Stimulated activated CD4-positive, alpha-beta T cell treated with anti-CD3 and anti-CD28 coated beads, Interleukin-12 subunit alpha, Interleukin-12 subunit beta, amount 100 ng/mL, for 24 hours (primary cell): Measurements from ENCODE around the gene CLTC.
"Not testable (repeated sequence)": the region's sequence is repeated elsewhere in the genome, so short reads cannot be mapped to it uniquely, and the experiment has no call there.

Experiments used
- DNase-seq, 2 experiments: peaks; one replicate each; pipeline ENCODE4 v3.0.0-alpha.2; 2020; ENCODE audit warnings: low read depth in 2 of 2

The CLTC gene

GRCh38 chr17:59619298-59620063 is at the start of gene CLTC:
TSS of gene CLTC (plus strand) at chr17:59619895. CDS start at chr17:59620132, 237 bp downstream.
- DNase-seq, result peak; percentile 88 to 89

- DNase-seq, result no peak
Measured at GRCh38 chr17:59572301-59572924, 47.3 kb upstream of the CLTC start.

- DNase-seq, result not testable (repeated sequence)
Measured at GRCh38 chr17:59584168-59584567, 35.5 kb upstream of the CLTC start.

GRCh38 chr17:59600169-59600568 is 19.5 kb upstream of the CLTC start:
- DNase-seq, result no peak

- DNase-seq, result no peak
Measured at GRCh38 chr17:59601130-59601529, 18.6 kb upstream of the CLTC start.

GRCh38 chr17:59607061-59607460 is 12.6 kb upstream of the CLTC start:
- no peak for DNase-seq

- peak in 1 of 2 experiments; percentile 37 for DNase-seq
Measured at GRCh38 chr17:59607817-59608403, 11.8 kb upstream of the CLTC start.

- no peak for DNase-seq
Measured at GRCh38 chr17:59611503-59611902, 8.2 kb upstream of the CLTC start.

GRCh38 chr17:59616253-59616920 is 3.3 kb upstream of the CLTC start:
- no peak for DNase-seq

GRCh38 chr17:59617156-59617732 is 2.5 kb upstream of the CLTC start:
- no peak for DNase-seq

- DNase-seq, result no peak
Measured at GRCh38 chr17:59619035-59619297, 729 bp upstream of the CLTC start.

DNA sequence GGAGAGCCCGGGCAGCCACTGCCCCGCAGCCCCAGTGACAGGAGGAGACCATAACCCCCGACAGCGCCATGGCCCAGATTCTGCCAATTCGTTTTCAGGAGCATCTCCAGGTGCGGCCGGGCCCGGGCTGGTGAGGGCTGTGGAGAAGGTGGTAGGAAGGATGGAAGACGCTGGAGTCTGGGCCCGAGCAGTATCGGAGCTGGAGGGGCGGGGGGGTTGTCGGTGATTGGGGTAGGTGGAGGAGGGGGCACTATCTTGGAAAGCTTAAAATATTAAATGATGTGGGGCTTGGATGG is 317 bp downstream of the CLTC start:
- no peak for DNase-seq

GRCh38 chr17:59620518-59621259 is 994 bp downstream of the CLTC start:
- DNase-seq, result peak; percentile 22 to 64

DNA sequence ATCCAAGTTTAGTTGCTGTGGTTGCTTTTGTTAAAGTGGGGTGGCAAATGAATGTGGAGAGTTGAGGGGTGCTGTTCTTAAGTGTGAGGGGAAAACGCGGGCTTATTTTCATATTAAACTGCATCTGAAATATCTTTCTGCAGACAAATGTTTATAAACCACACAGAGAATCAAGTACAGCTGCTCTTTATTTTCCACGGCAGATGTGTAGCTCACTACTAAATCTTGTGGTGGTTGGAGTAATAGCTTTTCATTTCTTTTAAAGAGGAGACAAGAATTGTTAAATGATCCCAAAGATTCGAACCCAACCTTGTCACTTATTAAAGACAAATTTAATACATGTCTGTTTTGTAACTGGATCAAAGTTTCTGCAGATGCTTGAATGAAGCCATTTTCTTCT is 2.1 kb downstream of the CLTC start:
- DNase-seq, result no peak

- DNase-seq, result no peak
Measured at GRCh38 chr17:59623151-59623550, 3.5 kb downstream of the CLTC start.

- DNase-seq, result no peak
Measured at GRCh38 chr17:59626756-59627155, 7.1 kb downstream of the CLTC start.

GRCh38 chr17:59627274-59627673 is 7.6 kb downstream of the CLTC start:
- DNase-seq, result no peak

DNA sequence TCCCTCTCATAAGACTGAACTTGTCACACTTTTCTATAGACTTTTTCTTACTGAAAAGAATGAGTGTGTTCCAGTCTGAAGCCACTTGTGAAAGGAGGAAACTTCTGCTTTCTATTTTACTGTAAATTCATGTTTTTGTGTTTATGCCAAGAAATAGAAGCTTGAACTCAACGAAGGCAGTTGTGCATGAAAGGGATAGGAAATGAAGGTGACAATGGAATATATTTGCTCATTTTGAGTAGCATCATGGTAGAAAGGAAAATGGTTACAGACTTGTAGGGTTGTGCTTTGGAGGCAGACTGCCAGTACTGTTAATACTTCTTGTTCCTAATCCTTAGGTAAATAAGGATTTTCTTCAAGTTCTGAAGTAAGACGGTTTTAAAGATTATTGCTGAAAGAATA is 8.1 kb downstream of the CLTC start:
- DNase-seq, result no peak

DNA sequence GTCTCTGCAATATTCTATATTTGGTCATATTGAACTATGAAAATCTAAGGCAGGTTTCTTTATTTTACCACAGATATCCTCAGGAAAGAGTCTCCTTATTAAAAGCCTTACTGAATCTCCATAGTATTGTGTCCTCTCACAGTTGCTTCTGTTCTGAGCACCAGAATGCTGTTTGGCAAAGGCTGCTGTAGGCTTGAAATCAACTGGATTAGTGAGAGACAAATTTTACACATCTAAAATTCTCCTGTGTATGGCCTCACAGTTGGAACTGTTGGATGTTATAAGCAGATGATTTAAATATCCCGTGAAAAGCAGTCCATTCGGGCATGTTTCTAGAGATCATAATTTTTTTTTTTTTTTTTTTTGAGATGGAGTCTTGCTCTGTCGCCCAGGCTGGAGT is 9.5 kb downstream of the CLTC start:
- DNase-seq, result no peak

DNA sequence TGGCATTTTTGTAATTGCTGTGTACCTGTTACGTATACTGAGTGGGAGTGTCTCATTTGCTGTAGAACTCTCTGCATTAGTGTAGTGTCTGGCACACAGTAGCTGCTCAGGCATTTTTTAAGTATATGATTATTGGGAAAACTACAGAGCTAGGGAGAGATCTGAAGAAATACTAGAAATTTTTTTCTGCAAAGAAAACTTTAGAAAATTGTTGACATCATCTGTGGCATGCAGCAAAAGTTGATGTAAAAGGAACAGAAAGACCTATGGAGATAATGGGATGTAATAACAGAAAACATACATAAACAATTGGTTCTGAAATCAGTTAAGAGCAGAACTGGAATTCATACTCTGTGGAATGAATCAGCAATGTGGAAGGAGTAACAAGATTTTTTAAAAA is 11.6 kb downstream of the CLTC start:
- DNase-seq, result no peak

DNA sequence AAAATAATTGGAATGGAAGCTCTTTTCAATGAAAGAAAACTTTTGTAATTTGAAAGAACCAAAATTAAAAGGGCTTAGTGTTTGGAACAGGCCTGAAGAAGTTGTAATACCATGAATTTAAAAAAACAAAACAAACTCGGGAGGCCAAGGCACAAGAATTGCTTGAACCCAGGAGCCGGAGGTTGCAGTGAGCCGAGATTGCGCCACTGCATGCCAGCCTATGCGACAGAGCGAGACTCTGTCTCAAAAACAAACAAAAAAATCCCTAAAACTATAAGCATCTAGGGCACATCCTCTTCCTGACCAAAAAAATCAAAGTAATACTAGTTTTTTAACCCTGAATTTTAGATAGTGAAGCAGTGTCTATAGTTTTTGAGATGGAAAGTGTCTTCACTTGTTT is 12.7 kb downstream of the CLTC start:
- DNase-seq, result no peak
